Measurements from ENCODE around the gene STMN1. TPM values are rescaled to one million over a fixed set of nuclear protein-coding genes. Genes with fewer than 3 reads are reported as not detected.

The STMN1 gene
- polyA plus RNA-seq, 2 of the 4 experiments (the other 2 are of a cell fraction), result 82.4 to 145 TPM

GRCh38 chr1:25955553-25955952 is 49.3 kb upstream of the STMN1 start:
- no peak overlapping the region for H3K4me3 ChIP-seq
- CTCF ChIA-PET, result no interaction called here
- no peaks in the 10 kb centered on the region for H3K9me3 ChIP-seq
- H3K4me2 ChIP-seq, result no peak overlapping the region
- no peak for FAIRE-seq
- DNase-seq (ENCODE audit: low read depth in 1 of 2, low spot score in 1 of 2), result no peak
- POLR2A ChIA-PET, result no interaction called here
- H3K4me1 ChIP-seq, result no peaks in the 10 kb centered on the region
- no peak overlapping the region for H3K27ac ChIP-seq
- no peak for TF ChIP-seq MYC (IDR thresholded peaks at IDR 0.05; ENCODE audit: borderline replicate concordance, low read length)
- no peak for TF ChIP-seq SMC3 (IDR thresholded peaks at IDR 0.05)
- TF ChIP-seq JUN (IDR thresholded peaks at IDR 0.05), result no peak
- ATAC-seq, result no peak

DNA sequence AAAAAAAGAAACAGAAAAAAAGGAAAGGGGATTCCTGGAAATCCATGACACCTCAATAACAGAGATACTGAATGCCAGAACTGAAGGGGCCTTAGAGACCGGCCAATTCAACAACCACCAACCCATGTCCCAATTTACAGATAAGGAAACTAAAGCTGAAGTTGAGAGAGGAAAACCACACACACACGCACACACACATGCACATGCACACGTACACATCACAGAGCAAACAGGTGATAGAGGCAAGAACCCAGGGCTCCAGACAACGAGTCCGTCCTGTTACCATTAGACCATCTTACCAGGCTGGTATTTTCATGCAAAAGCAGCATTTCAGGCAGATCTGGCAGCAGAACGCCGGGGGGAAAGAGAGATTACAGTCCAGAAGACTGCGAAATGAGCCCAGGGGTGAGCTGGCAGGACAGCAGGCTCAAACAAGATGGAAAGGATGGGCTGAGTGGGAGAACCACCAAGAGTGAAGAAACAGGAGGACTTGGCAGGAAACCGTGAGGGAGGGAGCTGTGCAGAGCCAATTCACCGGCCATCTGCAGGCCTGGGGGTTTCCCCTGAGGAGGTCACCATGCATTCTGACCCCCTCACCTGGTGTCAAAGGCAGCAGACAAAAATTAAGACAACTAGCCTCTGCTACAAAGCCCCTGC is 48.2 kb upstream of the STMN1 start:
- ChIA-PET POLR2A (no interaction called here), CTCF (interaction anchor here (0.6 to 1.4 kb wide), 2 partner anchors 38 to 43 kb away, joined by 3 to 5 read pairs; partner anchors contain the start of gene PAFAH2)
- no peak for FAIRE-seq

GRCh38 chr1:25952841-25953401 is 46.7 kb upstream of the STMN1 start:
- WGBS (ENCODE audit: missing lambda C conversion rate), result 59% methylated on average over 4 of the region's 4 CpGs
- POLR2A ChIA-PET, result no interaction called here
- Histone ChIP-seq H3K4me1 (no peaks in the 10 kb centered on the region), H3K9me3 (no peaks in the 10 kb centered on the region), H3K27ac (no peak overlapping the region), H3K4me2 (no peak overlapping the region), H3K4me3 (no peak overlapping the region)
- ATAC-seq (no peak), FAIRE-seq (no peak), DNase-seq (ENCODE audit: low read depth in 1 of 2, low spot score in 1 of 2) (no peak)
- CTCF ChIA-PET, result interaction anchor here (0.8 to 1.1 kb wide), 2 partner anchors 13 to 157 kb away, joined by 3 read pairs; no protein-coding TSS in a partner anchor
- TF ChIP-seq ATOH8 (CRISPR knock-in tag; IDR thresholded peaks at IDR 0.05; ENCODE audit: low read depth) (no peak), HOXA7 (CRISPR knock-in tag; IDR thresholded peaks at IDR 0.05) (no peak), HOXB13 (CRISPR knock-in tag; IDR thresholded peaks at IDR 0.05; ENCODE audit: low read depth) (no peak)

More for the DNA sequence above, 48.2 kb upstream of the STMN1 start:
- H3K4me2 ChIP-seq, result no peak overlapping the region
- no peaks in the 10 kb centered on the region for H3K4me1 ChIP-seq
- 85% methylated on average over 10 of the region's 10 CpGs for WGBS (ENCODE audit: missing lambda C conversion rate)
- no peak for DNase-seq (ENCODE audit: low read depth in 1 of 2, low spot score in 1 of 2)
- no peak overlapping the region for H3K27ac ChIP-seq
- no peak overlapping the region for H3K4me3 ChIP-seq
- H3K9me3 ChIP-seq, result no peaks in the 10 kb centered on the region
- TF ChIP-seq, protein P1, sequence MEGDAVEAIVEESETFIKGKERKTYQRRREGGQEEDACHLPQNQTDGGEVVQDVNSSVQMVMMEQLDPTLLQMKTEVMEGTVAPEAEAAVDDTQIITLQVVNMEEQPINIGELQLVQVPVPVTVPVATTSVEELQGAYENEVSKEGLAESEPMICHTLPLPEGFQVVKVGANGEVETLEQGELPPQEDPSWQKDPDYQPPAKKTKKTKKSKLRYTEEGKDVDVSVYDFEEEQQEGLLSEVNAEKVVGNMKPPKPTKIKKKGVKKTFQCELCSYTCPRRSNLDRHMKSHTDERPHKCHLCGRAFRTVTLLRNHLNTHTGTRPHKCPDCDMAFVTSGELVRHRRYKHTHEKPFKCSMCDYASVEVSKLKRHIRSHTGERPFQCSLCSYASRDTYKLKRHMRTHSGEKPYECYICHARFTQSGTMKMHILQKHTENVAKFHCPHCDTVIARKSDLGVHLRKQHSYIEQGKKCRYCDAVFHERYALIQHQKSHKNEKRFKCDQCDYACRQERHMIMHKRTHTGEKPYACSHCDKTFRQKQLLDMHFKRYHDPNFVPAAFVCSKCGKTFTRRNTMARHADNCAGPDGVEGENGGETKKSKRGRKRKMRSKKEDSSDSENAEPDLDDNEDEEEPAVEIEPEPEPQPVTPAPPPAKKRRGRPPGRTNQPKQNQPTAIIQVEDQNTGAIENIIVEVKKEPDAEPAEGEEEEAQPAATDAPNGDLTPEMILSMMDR (IDR thresholded peaks at IDR 0.05), result no peak
- TF ChIP-seq RARB (CRISPR knock-in tag; IDR thresholded peaks at IDR 0.05) (no peak), POLR2AphosphoS2 (conservative IDR thresholded peaks at IDR 0.05; ENCODE audit: low read length) (no peak), GATA3 (IDR thresholded peaks at IDR 0.05; ENCODE audit: borderline replicate concordance) (no peak), FOXS1 (CRISPR knock-in tag; IDR thresholded peaks at IDR 0.05) (no peak), EHF (CRISPR knock-in tag; IDR thresholded peaks at IDR 0.05) (no peak), ESRRA (IDR thresholded peaks at IDR 0.05; ENCODE audit: borderline replicate concordance, low read length) (no peak), FOSL2 (IDR thresholded peaks at IDR 0.05) (no peak), FOSL2 (CRISPR knock-in tag; IDR thresholded peaks at IDR 0.05) (no peak), JUNB (IDR thresholded peaks at IDR 0.05) (no peak), TFCP2L1 (CRISPR knock-in tag; IDR thresholded peaks at IDR 0.05) (no peak), E2F6 (IDR thresholded peaks at IDR 0.05; ENCODE audit: borderline replicate concordance, low read depth) (no peak), CHD2 (IDR thresholded peaks at IDR 0.05; ENCODE audit: low read length, partially characterized antibody) (no peak)
- ATAC-seq, result no peak; a peak in 1 of 6 replicates

Measured in A549 (cell line).